Measurements from ENCODE around the gene RAB6D.
"Not testable (repeated sequence)": the region's sequence is repeated elsewhere in the genome, so short reads cannot be mapped to it uniquely, and the experiment has no call there.

- not testable (repeated sequence) for TF ChIP-seq CTCF (conservative IDR thresholded peaks at IDR 0.05; ENCODE audit: low read length); EZH2phosphoT487 (IDR thresholded peaks at IDR 0.05; ENCODE audit: borderline replicate concordance, low read depth, low read length)
Measured at GRCh38 chr2:131363703-131364186, at the start of gene RAB6D.

All from OCI-LY7 (cell line).